ENCODE measurements around the gene NCEH1.

Gene NCEH1

DNA sequence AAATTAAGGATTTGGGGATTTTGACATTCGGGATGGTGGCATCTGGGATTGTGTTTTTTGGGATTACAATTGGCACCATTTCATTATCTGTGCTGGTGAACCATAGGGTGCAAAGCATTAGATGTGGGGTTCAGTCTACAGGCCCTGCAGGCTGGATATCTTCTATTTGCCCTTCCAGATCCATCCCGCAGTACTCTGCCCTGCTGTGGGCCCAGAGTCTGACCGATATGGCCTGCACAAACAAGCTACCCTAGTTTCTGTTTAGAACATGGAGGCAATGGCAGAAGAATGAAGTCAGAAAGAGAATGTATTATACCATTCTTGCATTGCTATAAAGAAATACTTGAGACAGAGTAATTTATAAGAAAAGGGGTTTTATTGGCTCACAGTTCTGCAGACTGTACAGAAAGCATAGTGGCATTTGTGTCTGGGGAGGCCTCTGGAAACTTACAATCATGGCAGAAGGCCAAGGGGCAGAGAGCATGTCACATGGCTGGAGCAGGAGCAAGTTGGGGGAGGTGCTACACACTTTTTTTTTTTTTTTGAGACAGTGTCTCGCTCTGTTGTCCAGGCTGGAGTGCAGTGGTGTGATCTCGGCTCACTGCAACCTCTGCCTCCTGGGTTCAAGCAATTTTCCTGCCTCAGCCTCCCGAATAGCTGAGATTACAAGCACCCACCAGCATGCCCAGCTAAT, 93.7 kb downstream of the NCEH1 start:
- no peak overlapping the region for H3K4me3 ChIP-seq (ENCODE audit: low read depth, low read length)
- TF ChIP-seq, protein P1, sequence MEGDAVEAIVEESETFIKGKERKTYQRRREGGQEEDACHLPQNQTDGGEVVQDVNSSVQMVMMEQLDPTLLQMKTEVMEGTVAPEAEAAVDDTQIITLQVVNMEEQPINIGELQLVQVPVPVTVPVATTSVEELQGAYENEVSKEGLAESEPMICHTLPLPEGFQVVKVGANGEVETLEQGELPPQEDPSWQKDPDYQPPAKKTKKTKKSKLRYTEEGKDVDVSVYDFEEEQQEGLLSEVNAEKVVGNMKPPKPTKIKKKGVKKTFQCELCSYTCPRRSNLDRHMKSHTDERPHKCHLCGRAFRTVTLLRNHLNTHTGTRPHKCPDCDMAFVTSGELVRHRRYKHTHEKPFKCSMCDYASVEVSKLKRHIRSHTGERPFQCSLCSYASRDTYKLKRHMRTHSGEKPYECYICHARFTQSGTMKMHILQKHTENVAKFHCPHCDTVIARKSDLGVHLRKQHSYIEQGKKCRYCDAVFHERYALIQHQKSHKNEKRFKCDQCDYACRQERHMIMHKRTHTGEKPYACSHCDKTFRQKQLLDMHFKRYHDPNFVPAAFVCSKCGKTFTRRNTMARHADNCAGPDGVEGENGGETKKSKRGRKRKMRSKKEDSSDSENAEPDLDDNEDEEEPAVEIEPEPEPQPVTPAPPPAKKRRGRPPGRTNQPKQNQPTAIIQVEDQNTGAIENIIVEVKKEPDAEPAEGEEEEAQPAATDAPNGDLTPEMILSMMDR (IDR thresholded peaks at IDR 0.05; ENCODE audit: insufficient read depth, low read length, missing control alignments): no peak
- ChIA-PET CTCF (interaction anchor here (1.1 to 1.4 kb wide), 4 partner anchors 10 to 56 kb away, joined by 3 to 4 read pairs (median 3); no protein-coding TSS in a partner anchor), POLR2A (no interaction called here)
- DNase-seq (ENCODE audit: low read depth, low spot score): no peak

DNA sequence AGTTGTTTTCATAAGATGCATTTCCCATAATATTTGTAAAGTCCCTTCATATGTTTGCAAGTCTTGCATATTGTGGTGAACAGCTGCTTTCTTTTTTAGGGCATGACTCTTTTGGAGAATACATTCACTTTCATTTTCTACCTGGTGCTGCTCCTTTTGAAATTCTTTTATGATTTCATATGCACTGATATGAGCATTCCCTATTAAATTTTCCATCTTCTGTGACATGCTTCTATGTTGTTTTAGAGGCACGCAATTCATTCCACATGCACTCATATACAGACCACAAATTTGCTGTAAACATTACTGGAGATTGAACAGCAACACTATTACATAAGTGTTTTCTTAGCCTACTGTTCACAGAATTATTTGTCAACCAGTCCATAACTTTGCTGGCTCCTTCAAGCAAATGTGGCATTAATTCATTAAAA, 94.8 kb downstream of the NCEH1 start:
- POLR2A ChIA-PET: no interaction called here
- CTCF ChIA-PET: interaction anchor here (1.1 kb wide), 1 partner anchor 19 kb away, joined by 4 read pairs; no protein-coding TSS in a partner anchor
- no peak for DNase-seq (ENCODE audit: low read depth, low spot score)
- H3K4me3 ChIP-seq (ENCODE audit: low read depth, low read length): no peak overlapping the region
- TF ChIP-seq, protein P1 (IDR thresholded peaks at IDR 0.05; ENCODE audit: insufficient read depth, low read length, missing control alignments): no peak

DNA sequence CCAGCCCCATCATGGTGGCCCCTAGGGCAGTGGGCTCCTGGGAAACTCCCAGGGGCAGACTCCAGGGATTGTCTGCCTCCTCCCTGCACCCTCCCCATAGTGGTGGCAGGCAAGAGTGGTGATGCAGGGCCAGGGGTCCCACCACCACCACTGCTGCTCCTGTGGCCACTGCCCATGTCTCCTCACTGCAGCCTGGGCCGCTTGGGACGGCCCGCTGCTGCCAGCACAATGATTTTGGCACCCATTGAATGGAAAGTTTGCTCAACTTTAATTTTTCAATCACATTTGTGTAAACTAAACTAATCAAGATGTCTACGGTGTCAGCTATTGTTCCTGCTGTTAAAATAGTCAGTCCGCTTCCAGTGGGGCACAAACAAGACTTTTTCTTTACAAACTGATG, 95.6 kb downstream of the NCEH1 start:
- TF ChIP-seq, protein P1 (IDR thresholded peaks at IDR 0.05; ENCODE audit: insufficient read depth, low read length, missing control alignments): no peak
- no peak overlapping the region for H3K4me3 ChIP-seq (ENCODE audit: low read depth, low read length)
- DNase-seq (ENCODE audit: low read depth, low spot score): no peak
- POLR2A ChIA-PET: no interaction called here
- CTCF ChIA-PET: no interaction called here

DNA sequence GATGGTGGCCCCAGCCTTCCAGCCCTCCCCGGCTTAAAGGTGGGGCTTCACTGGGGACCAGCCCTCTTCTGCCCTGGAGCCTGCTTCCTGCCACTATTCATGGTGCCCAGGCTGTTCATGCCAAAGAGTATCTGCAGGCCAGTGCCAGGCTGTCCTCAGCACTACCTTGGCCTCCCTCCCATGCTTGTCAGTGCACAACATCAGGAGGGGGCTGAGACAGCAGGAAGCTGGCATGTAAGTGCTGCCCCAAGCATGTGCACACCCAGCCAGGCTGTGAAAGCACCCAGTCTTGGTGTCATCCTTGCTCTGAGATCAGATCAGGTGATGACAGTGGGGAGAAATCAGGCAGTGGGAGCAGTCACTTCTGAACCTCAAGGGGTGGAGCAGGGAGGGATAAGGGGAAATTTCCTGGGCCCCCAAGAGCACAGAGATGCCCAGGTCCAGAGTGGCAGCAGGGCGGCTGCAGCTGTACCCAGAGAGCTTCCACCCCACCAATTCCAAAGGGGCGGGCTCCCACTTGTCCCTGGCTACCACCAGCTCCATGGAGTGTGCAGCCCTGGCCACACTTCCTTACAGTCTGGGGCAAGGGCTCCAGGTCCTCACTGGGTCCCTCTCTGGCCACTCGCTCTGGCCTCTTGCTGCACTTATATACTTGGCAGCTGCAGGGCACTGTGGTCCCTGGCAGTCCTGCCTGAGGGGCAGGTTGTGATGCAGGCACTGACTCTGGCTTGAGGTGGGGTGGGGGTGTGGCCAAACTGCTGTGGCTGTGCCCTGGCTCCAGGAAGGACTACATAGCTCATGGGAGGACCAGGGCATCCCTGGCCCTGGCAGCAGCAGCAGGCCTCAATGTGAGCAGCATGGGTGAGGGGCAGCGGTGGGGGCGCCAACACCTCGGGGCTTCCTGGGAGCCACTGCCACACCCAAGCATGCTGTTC, 96.3 kb downstream of the NCEH1 start:
- no peak overlapping the region for H3K4me3 ChIP-seq (ENCODE audit: low read depth, low read length)
- CTCF ChIA-PET: interaction anchor here (2.6 kb wide), 1 partner anchor 9 kb away, joined by 17 read pairs; no protein-coding TSS in a partner anchor
- TF ChIP-seq, protein P1 (IDR thresholded peaks at IDR 0.05; ENCODE audit: insufficient read depth, low read length, missing control alignments): no peak
- no peak for DNase-seq (ENCODE audit: low read depth, low spot score)
- POLR2A ChIA-PET: no interaction called here

DNA sequence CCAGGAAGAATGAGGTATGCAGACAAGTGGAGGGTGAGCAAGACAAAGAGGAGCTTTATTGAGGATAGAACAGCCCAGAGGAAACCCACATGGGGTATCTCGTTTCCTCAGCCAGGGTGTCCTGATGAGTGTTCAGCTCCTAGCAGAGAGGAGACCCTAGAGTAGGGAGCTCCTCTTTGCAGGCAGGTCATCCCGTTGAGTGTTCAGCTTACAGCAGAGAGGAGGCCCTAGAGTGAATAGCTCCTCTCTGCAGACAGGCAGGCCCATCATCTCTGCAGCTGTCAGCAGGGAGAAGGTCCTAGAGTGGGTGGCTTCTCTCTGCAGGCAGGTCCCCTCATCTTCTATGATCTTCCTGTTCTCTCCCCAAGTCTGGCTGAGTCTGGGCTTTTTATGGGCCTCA, 97.0 kb downstream of the NCEH1 start:
- ChIA-PET CTCF (interaction anchor here (0.7 to 2.6 kb wide), 2 partner anchors 10 to 53 kb away, joined by 3 to 17 read pairs; no protein-coding TSS in a partner anchor), POLR2A (no interaction called here)
- DNase-seq (ENCODE audit: low read depth, low spot score): no peak
- TF ChIP-seq, protein P1 (IDR thresholded peaks at IDR 0.05; ENCODE audit: insufficient read depth, low read length, missing control alignments): no peak
- H3K4me3 ChIP-seq (ENCODE audit: low read depth, low read length): no peak overlapping the region
